Tibial nerve (tissue), 4 donors: ENCODE data around the gene C4orf17. TPM values are rescaled to one million over a fixed set of nuclear protein-coding genes. Genes with fewer than 3 reads are reported as not detected.

Experiments used
- DNase-seq, 2 donors: peaks; one replicate each; pipeline ENCODE4 v3.0.0-alpha.2; 2019; ENCODE audit warnings: low spot score in 2 of 2
- H3K27ac ChIP-seq, 4 donors: fragments of 200-600 bp; sonication (generic) in 3 of 4; one replicate each; pipeline ENCODE4 v1.5.1; 2017 to 2019; ENCODE audit warnings: mild to moderate bottlenecking in 1 of 4
- H3K27me3 ChIP-seq, 2 donors: fragments of 200-600 bp; sonication (generic) in 1 of 2; one replicate each; pipeline versions ENCODE4 v1.5.1 to v1.6.0; 2017 to 2019
- H3K36me3 ChIP-seq, 3 donors: fragments of 200-600 bp; sonication (generic); one replicate each; pipeline ENCODE4 v1.5.1; 2018 to 2019
- H3K4me1 ChIP-seq, 4 donors: fragments of 200-600 bp; sonication (generic) in 3 of 4; one replicate each; pipeline ENCODE4 v1.5.1; 2017 to 2019
- H3K4me3 ChIP-seq, 4 donors: fragments of 200-600 bp; sonication (generic) in 3 of 4; one replicate each; pipeline ENCODE4 v1.5.1; 2017 to 2019; ENCODE audit warnings: mild to moderate bottlenecking in 1 of 4, moderate library complexity in 1 of 4
- H3K9me3 ChIP-seq, 4 donors: fragments of 200-600 bp; sonication (generic) in 3 of 4; one replicate each; pipeline ENCODE4 v1.5.1; 2017 to 2019
- CTCF ChIP-seq, 5 experiments: fragments of 200-600 bp in 3 of 5; fragments of 450-650 bp in 2 of 5; sonication (generic) in 3 of 5; IDR thresholded peaks; one replicate each; pipeline ENCODE4 v1.5.1; 2016 to 2019; ENCODE audit warnings: antibody characterized with exemption in 5 of 5, mild to moderate bottlenecking in 3 of 5, moderate library complexity in 2 of 5
- EP300 ChIP-seq, 2 donors: sonication (generic); formaldehyde crosslinking; IDR thresholded peaks; one replicate each; pipeline ENCODE4 v1.6.1; 2017; ENCODE audit warnings: antibody characterized with exemption in 2 of 2, mild to moderate bottlenecking in 1 of 2
- POLR2A ChIP-seq, 2 donors: fragments of 450-650 bp; IDR thresholded peaks; one replicate each; pipeline ENCODE4 v1.6.1; 2017; ENCODE audit warnings: antibody characterized with exemption in 2 of 2, mild to moderate bottlenecking in 2 of 2, moderate library complexity in 2 of 2
- WGBS, 2 donors: methylation state at CpG; one replicate each; pipeline ENCODE4 v1.1.5; 2018; 5-methylcytosine and 5-hydroxymethylcytosine counted together
- total RNA-seq, 4 donors: library from RNA; depleted of rRNA; stranded (reverse); fragments of >200 nt; gene quantifications; one replicate each; pipeline ENCODE4 v1.1.0, GENCODE V29; 2016

C4orf17 gene
- total RNA-seq: not detected

GRCh38 chr4:99510721-99511120 is at the start of gene C4orf17:
TSS of gene C4orf17 (plus strand) at chr4:99511021. CDS start at chr4:99513082, 2,061 bp downstream.
- H3K9me3 ChIP-seq: peaks cover 0 to 2% (median 0%) of the 10 kb centered on the region in 4 donors
- no peak for DNase-seq
- TF ChIP-seq CTCF (IDR thresholded peaks at IDR 0.05): no peak
- no peak for TF ChIP-seq EP300 (IDR thresholded peaks at IDR 0.05)
- no peak for TF ChIP-seq POLR2A (IDR thresholded peaks at IDR 0.05)
- 78 to 81% methylated on average over 4 of the region's 4 CpGs for WGBS, 2 donors
- H3K36me3 ChIP-seq: no peaks in the 10 kb centered on the region
- no peak within 1 kb of the TSS for H3K4me3 ChIP-seq
- no peaks in the 10 kb centered on the region for H3K27me3 ChIP-seq
- H3K27ac ChIP-seq: no peak within 1 kb of the TSS
- H3K4me1 ChIP-seq: no peaks in the 10 kb centered on the region

GRCh38 chr4:99461623-99462401 is 49.0 kb upstream of the C4orf17 start:
- H3K27ac ChIP-seq: no peak overlapping the region
- DNase-seq: no peak
- TF ChIP-seq CTCF (IDR thresholded peaks at IDR 0.05) (no peak), EP300 (IDR thresholded peaks at IDR 0.05) (no peak), POLR2A (IDR thresholded peaks at IDR 0.05) (no peak)
- 65 to 69% methylated on average over 4 of the region's 4 CpGs for whole genome bisulfite sequencing, 2 donors
- no peak overlapping the region for H3K4me3 ChIP-seq
- peaks cover 0 to 9% (median 0%) of the 10 kb centered on the region in 4 donors for H3K4me1 ChIP-seq
- no peaks in the 10 kb centered on the region for H3K27me3 ChIP-seq
- no peaks in the 10 kb centered on the region for H3K36me3 ChIP-seq
- H3K9me3 ChIP-seq: no peaks in the 10 kb centered on the region

GRCh38 chr4:99462875-99463464 is 47.9 kb upstream of the C4orf17 start:
- Histone ChIP-seq H3K27me3 (no peaks in the 10 kb centered on the region), H3K9me3 (no peaks in the 10 kb centered on the region), H3K4me1 (peaks cover 0 to 9% (median 0%) of the 10 kb centered on the region in 4 donors), H3K4me3 (no peak overlapping the region), H3K27ac (no peak overlapping the region), H3K36me3 (no peaks in the 10 kb centered on the region)
- DNase-seq: peak in 1 of 2 donors; percentile 53
- no peak for TF ChIP-seq EP300 (IDR thresholded peaks at IDR 0.05)
- peak; percentile 62 to 80 (median 69) for TF ChIP-seq CTCF (IDR thresholded peaks at IDR 0.05)
- TF ChIP-seq POLR2A (IDR thresholded peaks at IDR 0.05): no peak
- WGBS, 2 donors: 32 to 34% methylated on average over 4 of the region's 4 CpGs

GRCh38 chr4:99463566-99463965 is 47.3 kb upstream of the C4orf17 start:
- 44 to 46% methylated on average over 2 of the region's 2 CpGs for WGBS, 2 donors
- Histone ChIP-seq H3K4me1 (peaks cover 0 to 9% (median 0%) of the 10 kb centered on the region in 4 donors), H3K27me3 (no peaks in the 10 kb centered on the region), H3K9me3 (no peaks in the 10 kb centered on the region), H3K36me3 (no peaks in the 10 kb centered on the region), H3K4me3 (no peak overlapping the region), H3K27ac (peak overlapping the region in 1 of 4 donors; percentile 21)
- TF ChIP-seq POLR2A (IDR thresholded peaks at IDR 0.05) (no peak), CTCF (IDR thresholded peaks at IDR 0.05) (no peak), EP300 (IDR thresholded peaks at IDR 0.05) (no peak)
- DNase-seq: no peak

- TF ChIP-seq CTCF (IDR thresholded peaks at IDR 0.05) (no peak), POLR2A (IDR thresholded peaks at IDR 0.05) (no peak), EP300 (IDR thresholded peaks at IDR 0.05) (no peak)
- Histone ChIP-seq H3K27me3 (no peaks in the 10 kb centered on the region), H3K27ac (no peak overlapping the region), H3K4me1 (peaks cover 0 to 9% (median 0%) of the 10 kb centered on the region in 4 donors), H3K36me3 (no peaks in the 10 kb centered on the region), H3K9me3 (no peaks in the 10 kb centered on the region), H3K4me3 (no peak overlapping the region)
- DNase-seq: no peak
- 33 to 54% methylated on average over 2 of the region's 2 CpGs for WGBS, 2 donors
Observed at GRCh38 chr4:99467887-99468286, 42.9 kb upstream of the C4orf17 start.
